AG08395 (cell line): ENCODE measurements around the gene GOLGA1.

Source experiments
- DNase-seq: peaks from one replicate; pipeline ENCODE4 v3.0.0; 2012; ENCODE audit warnings: mixed read lengths, low spot score

GOLGA1 gene

DNA sequence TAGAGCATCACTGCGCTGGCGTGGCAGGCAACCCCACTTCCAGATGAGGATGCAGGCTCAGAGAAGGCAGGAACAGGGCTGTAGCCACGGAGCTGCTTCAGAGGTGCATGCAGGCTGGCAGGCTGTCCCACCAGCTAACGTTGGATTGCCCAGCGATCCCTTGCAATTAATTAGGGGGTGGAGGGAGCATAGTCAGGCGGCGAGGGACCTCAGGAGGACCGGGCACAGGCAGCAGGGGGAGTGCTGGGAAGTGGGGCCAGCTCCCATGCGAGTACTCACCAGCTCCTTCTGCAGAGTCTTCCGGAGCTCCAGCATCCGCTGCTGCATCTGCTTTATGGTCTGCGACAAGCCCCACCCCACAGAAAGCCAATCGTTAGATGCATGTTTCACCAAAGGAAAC lies 58.7 kb downstream of the GOLGA1 start:
- no peak for DNase-seq

DNA sequence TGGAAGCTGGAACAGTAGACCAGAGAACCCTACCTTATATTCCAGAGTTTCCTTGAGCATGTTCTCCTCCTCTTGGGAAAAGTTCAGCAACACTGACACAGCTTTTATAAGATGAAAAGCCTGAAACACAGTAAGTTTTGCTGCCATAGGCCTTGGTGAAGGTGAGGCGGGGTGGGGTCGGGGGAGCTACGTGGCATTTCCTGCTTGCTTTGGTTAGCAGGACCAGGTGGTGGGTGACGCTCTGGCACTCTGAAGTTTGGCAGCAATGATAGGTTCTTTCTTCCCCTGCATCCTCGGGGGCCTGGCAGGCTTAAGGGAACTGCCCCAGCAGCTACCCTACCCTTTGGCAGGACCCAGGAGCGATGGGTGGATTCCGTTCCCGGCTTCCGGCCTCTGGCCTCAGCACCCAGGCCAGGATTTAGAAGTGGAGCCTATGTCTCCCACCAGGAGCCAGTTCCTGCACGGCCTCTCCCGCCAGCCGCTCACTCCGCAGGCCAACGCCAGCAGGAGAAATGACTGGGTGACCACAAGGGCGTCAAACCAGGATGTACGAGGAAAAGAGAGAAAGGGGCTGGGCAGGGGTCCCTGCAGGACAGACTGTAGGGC lies 59.6 kb downstream of the GOLGA1 start:
- no peak for DNase-seq

DNA sequence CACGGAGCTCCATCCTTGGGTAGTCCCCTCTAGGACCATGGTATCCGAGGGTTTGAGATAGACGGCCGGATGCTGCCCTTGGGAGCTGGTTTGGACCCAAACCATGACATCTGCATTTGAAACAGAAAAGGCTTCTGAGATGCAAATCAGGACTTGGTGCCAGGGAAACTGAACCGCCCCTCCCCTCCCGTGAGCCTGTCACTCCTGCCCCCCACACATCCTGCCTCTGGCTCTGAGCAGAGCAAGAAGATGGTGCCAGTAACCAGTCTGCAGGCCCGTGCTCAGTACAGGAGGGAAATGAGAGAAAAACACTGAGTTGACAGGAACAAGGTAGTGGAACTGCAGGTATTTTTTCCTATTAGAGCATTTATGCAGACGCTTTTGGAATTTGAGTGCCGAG lies 60.4 kb downstream of the GOLGA1 start:
- no peak for DNase-seq

DNA sequence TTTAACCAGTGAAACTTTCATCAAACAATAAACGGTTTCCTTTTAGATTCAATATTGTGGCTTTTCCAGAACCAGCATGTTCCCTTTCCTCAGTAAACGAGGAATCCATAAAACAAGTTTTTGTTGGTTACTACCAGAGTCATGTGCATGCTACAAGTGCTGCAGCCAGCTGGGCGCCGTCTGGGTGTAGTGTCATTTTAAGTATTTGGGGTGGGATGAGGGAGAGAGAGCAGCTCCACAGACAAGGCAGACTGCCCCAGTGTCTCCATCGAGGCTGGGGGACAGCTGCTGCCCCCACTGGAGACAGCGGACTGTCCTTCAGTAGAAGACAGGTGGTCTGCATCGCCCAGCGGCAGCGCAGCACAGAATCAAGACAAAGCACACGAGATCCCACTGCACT lies 61.7 kb downstream of the GOLGA1 start:
- no peak for DNase-seq

DNA sequence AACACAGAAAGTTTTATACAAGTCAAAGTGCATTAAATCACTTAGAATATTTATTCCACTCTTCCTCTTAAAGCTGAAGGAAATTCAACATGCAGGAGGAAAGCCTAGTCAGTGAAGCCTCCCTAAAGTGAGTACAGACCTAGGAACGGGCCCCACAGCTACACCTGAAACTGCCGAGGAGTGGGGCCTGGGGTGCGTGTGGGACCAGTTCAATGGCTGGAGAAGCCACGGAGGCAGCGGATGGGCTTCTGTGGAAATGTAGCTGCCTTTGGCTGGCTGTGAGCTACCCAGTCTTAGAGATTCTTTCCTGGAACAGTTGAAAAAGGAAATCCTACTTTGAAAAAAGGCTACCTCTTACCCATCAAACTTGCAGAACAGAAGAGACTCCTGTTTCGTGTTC lies 62.4 kb downstream of the GOLGA1 start:
- DNase-seq = no peak

DNA sequence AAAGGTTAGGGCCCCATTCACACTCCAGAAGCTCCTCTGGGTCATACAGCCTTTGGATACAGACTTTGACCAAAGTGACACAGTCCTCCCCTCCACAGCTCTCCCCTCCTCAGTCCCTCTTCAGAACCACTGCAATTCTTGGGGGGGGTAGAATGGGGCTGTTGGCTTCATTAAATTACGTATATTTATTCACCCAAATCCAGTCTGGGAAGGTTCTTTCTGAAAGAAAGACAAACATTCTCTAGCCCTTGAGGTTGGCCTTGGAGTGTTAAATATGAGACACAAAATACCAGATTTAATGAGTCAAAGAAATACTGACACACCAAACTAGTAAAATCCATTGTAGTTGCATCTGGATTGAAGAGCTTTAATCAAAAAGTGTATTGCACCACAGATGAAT lies 62.9 kb downstream of the GOLGA1 start:
- DNase-seq = no peak

DNA sequence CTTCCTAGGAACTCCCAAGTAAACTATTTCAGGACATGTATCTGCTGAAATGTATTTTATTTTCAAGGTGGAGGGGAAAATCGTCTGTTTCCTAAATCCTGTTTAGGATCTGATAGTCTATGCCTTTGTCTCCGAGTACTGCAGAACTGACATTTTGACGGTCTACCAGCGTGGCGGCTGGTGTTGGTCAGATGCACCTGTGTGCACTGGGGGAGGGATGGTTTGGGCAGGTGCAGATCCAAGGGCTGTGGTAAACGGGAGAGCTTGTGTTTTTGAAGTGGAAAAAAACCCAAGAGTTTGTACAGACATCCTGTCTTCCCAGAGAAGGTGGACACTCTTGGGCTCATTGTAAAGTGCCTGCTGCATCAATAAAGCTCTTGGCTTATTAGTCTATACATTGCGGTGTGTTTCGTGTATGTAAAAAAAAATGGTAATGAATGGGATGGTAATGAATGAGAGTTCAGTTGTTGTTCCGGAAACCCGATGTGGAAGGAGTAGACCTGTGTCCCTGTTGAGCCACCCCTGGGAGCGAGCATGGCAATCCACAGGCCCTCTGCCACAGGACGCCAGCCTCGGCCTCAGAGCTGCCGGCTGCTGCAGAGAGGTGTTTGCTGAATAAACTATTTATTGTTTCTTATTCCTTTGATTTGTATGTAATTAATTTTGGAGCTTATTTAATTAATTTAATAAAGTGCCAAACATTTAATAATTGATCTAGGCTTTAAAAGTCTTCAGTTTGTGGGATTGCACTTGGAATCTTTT lies 63.7 kb downstream of the GOLGA1 start:
- no peak for DNase-seq

DNA sequence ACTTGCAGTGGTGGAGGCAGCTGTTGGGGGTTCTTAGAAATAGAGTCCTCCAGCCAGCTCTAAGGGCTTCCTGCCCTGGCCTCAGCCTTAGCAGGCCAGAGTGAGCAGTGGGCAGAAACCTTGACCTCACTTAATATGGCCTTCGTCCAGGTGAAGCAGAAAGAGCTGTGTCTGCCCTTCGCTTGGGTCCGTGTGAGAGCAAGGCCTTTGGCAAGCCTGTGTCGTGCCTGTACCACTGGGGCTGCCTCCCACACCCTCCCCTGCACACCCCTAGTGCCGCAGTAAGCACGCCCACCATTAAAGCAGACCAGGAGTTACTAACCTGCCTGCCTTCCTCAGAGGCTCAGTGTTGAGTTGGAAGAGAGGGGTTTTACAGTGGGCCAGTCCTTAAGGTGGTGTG lies 65.4 kb downstream of the GOLGA1 start:
- no peak for DNase-seq

DNA sequence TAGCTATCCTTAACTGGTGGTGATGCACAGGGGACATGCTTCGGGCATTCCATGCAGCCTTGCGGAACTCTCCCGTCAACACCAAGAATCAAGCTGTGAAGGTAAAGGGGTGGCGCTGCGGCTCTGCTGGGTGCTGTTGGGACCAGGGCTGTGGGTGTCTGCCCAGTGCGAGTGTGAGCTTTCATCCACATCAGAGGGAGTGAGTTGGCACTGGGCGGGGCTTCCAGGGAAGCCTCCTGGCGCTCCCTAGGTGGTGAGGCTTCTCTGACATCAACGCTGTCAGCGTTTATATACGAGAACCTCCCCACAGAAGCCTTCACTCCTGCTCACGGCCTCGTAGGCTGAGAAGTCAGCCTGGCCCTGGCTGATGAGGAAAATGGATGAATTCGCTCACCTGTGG lies 67.2 kb downstream of the GOLGA1 start:
- DNase-seq = no peak

DNA sequence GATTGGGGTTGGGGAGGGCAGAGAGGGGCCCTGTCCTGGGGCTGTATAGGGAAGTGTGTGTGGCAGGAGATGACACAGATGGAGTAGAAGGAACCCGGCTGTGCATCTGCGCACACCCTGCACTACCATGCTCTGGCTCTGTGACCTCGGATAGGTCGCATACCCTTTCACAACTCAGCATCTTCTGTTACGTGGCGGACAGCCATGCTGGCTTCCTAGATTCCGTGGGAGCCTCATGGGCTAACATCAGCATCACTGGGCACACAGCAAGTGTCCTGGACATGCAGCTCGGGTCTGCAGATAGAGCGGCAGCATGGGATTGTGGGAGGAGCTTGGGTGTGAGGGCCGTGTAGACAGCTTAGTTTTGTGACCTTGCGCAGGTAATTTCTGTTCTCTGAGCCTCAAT lies 69.7 kb downstream of the GOLGA1 start:
- no peak for DNase-seq

DNA sequence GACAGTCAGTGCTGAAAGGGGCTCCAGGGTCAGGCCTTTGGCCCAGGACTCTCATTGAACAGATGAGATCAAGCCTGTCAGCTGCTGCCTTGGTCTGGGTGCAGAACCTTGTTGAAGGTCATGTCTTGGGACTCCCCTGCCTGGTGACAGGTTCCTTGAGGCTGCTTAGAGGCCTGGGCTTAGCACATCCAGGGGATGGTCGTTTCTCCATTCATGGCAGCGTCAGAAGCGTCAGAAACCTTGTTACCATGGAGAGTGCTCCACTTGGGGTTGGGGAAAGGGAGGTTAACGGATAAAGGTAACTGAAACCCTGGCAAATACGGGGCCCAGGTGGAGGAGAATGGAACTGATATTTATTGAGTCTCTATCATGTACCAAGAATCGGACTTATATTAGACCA lies 70.2 kb downstream of the GOLGA1 start:
- DNase-seq = no peak

DNA sequence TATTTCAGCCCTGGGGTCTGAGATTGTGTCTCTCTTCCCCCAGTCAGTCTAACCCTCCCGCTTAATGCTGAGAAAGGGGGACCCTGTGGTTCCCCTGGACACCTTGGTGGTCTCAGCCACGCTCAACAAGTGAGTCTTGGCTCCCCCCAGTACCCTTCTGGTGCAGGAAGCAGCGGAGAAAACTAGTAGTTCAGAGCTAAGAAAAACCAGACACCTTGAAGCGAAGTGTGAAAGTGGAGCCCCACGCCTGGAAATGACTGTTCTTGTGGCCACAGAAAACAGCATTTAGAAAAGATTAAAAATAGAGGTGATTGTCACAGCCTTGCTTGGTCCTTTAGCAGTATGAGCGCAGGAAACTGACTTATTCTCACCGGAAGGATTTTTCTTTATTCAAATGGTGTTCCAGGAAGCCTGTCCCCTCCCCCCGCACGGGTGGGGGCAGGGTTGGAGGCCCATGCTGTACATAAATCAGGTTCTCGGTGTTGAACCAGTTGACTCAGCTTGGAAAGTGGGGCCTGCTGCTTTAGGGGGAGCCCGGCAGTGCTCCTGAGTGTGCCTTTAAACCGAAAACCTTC lies 70.8 kb downstream of the GOLGA1 start:
- DNase-seq = no peak

DNA sequence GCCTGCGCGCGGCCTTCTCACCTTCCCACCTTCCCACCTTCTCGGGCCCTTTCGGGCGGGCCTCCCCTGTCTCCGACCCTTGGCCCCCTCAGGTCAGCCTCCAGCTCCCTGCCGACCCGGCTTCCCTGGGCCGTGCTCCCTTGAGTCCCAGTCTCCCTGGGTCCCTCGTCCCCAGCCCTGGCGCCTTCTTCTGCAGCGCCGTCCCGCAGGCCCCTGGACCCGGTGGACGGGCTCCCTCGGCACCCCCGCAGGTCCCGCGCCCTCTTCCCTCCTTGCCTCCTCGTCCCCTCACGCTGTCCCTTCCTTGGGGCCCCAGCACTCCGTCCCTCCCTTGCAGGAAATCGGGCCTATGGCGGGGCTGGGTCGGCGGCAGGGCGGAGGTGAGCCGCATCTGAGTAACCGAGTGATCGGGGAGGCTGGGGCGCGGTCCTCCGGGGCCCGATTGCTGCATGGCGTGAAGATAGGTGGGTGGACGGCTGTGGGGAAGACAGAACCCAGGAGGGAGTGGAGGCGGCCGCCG lies 71.4 kb downstream of the GOLGA1 start:
- DNase-seq = peak; percentile 41

DNA sequence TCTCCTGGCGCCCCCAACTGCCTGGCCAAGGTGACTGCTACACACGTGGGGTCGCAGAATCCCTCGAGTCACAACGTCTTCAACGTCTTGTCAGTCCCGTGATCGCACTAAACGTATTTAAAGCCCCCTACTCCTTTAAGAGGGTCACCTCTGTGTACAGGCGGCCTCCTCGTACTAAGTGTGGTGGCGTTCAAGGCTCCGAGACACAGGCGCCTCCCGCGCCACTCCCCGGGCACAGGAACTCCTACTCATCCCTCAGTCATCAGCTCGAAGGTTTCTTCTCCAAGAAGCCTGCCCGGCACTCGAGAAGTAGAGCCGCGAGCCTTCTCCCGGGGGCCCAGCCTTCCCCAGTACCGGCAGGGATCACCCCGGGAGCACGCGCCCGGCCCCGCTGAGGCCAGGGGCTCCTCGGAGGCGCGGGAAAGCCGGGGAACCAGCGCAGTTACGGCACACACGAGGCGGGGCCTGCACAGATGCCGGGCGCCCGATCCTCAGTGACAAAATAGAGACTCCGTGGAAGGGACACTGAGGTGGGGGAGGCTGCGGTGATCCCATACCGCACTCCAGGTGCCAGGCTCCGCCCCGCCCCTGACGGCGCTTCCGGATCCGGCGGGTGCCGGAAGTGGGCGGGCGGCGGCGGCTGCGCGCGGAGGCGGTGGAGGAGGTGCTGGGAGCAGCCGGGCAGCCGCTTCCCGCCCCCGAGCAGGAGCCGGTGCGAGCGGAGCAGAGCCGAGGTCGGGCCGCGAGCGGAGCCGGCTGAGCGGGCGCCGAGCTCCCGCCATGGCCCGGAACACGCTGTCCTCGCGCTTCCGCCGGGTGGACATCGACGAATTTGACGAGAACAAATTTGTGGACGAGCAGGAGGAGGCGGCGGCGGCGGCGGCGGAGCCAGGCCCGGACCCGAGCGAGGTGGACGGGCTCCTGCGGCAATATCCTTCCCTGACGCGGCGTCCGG lies 72.1 kb downstream of the GOLGA1 start:
- DNase-seq = peak; percentile 96

DNA sequence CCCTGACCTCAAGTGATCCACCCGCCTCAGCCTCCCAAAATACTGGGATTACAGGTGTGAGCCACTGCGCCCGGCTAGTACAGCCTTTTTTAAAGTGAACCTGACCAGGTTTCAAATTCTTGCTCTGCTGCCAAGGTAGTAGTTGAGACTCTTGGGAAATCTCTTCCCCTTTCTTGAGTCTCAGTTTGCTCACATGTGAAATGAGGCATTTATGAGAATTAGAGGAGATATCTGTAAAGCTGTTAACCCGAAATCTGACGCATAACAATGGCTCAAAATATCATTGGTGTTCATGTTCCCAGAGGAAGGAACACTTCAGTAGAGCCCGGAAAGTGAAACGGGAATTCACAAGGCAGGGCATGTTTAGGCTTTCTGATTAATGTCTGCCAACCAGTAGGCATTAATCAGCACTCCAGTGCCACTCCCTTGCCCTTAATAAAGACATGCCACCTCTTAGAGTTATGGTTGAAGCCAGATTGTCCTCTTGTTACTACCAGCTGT lies 77.5 kb downstream of the GOLGA1 start:
- DNase-seq = no peak

DNA sequence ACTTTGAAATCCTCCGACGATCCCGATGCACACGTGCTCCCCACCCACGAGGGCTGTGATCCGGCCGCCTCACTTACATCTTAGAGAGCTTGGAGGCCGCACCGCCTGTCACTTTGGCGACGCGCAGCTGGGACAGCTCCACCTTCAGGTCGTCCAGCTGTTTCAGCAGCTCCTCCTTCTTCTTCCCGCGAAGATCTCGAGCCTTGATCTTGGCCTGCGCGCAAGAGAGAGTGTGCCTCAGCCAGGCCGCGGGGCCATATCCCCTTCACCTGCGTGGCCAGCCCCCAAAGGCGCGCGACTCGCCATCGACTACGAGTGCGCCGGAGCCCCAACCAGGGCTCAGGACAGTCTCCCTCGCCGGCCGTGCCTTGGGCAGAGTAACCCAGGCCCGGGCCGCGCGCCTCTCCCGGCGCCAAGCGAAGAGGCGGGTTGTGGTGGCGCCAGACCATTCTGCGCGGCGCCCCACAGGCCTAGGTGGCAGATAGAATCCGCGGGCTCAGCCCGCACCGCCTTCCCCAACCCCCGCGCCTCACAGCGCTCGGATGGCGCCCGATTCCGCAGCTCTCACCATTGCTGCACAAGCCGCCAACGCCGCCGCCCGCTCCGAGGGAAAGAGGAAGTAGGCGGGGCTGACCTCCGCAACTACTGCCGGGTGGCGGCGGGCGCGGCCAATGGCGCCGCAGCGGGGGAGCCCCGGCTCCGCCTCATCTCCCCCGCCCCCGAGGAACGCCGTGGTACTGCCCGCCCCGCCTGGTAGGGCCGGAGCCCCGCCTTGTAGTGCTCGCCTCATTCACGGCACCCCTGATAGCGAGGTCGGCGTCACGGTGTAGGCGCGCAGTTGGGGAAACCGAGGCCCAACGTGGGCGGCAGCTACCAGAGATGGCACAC lies 79.3 kb downstream of the GOLGA1 start, which contains the start of the genes ARPC5L and RPL35:
TSS of gene ARPC5L (plus strand) at position 789 of the 888 bp plus-strand sequence. CDS start 7,161 bp downstream, outside the sequence.
TSS of gene RPL35 (minus strand) at position 616 of the 888 bp plus-strand sequence. CDS start at position 571, 45 bp downstream.
- peak; percentile 99 for DNase-seq

DNA sequence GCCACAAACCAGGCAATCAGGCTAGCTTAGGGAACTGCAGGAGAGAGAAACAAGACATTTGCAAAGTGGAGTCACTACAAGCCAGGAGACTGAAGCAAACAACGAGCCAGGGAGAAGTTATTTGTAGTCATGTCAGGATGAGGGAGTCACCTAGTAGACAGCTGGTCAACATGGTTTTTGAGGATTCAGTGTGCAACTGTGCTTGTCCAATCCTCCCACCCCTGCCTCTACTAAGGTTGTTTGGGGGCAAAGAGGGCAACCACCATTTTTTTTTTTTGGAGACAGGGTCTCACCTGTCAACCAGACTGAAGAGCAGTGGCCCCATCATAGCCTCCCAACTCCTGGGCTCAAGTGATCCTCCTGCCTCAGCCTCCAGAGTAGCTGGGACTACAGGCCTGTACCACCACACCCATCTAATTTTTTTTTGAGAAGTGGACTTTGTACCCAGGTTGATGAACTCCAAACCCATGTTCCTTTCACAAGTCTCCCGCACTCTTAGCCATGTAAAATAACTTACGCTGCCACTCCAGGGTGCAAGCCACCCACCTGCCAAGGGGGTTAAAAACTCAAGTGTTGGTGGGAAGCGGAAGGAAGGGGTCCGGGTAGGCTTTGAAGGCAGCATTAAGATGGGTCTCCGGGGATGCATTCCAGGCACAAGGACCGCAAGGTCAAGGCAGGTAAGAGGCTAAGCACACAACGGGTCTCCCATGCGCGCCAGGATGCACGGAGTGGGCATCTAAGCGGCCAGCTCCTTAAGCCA lies 80.1 kb downstream of the GOLGA1 start:
- DNase-seq = no peak

DNA sequence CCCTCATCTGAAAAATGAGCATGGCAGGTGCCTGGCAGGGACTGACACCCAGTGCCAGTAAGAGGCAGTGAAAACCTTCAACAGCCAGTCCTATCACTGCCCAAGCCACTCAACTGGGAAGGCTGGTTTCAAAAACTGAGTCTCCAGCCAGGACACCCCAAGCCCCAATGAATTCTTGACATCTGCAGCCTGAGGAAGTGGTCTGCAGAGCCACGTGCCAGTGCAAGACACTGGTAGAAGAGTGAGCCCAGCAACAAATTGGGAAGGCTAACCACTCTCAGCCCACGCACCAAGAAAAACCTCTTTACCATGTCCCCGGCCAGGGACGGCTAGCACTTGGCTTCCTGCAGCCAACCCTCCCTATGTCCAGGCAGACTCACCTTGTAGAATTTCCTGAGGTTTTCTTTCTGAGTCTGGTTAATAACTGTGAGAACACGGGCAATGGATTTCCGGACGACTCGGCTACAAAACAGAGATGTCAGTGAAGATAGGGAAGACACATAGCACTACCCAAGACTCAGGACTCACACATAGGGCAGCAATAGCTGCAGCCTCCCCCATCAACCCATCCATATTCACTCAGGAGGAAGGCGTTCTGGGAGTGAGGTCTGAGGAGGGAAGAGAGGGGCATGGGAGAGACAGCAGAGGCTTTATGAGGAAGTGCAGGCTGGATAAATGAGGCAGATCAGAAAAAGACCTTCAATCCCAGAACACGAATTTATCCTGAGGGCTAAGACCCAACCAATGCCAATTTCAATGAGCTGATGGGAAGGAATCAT lies 80.9 kb downstream of the GOLGA1 start:
- DNase-seq = no peak
